Thoracic aorta (tissue), 2 donors: Measurements from ENCODE around the gene DLG4. TPM values are rescaled to one million over a fixed set of nuclear protein-coding genes. Genes with fewer than 3 reads are reported as not detected.

Source experiments
- ATAC-seq: fragments of 150-250 bp; one replicate; pipeline ENCODE4 v1.8.0; 2017; ENCODE audit warnings: low read depth; ENCODE audit not compliant: insufficient number of reproducible peaks, low FRiP score
- DNase-seq: peaks from one replicate; pipeline ENCODE4 v3.0.0-alpha.2; 2020; ENCODE audit warnings: low spot score
- H3K27ac ChIP-seq, 2 donors: fragments of 200-600 bp; sonication (generic); 1 replicate in 1 of 2; 2 replicates in 1 of 2; pipeline ENCODE4 v1.5.1; 2016; ENCODE audit warnings: mild to moderate bottlenecking in 2 of 2, moderate library complexity in 2 of 2
- H3K27me3 ChIP-seq: fragments of 200-600 bp; sonication (generic); replicated peaks from 2 replicates; pipeline ENCODE4 v1.6.0; 2016; ENCODE audit warnings: mild to moderate bottlenecking; ENCODE audit not compliant: insufficient read depth
- H3K36me3 ChIP-seq: fragments of 200-600 bp; sonication (generic); one replicate; pipeline ENCODE4 v1.5.1; 2016
- H3K4me1 ChIP-seq, 2 donors: fragments of 200-600 bp; sonication (generic); 1 replicate in 1 of 2; 2 replicates in 1 of 2; pipeline versions ENCODE4 v1.5.1 to v1.6.0; 2016; ENCODE audit warnings: low read depth in 2 of 2, mild to moderate bottlenecking in 1 of 2; ENCODE audit not compliant: control insufficient read depth in 1 of 2
- H3K4me3 ChIP-seq: fragments of 200-600 bp; sonication (generic); 2 replicates; pipeline ENCODE4 v1.5.1; 2016; ENCODE audit warnings: mild to moderate bottlenecking
- H3K9me3 ChIP-seq: fragments of 200-600 bp; sonication (generic); 2 replicates; pipeline ENCODE4 v1.5.1; 2016
- CTCF ChIP-seq: fragments of 200-600 bp; sonication (generic); IDR thresholded peaks from one replicate; pipeline ENCODE4 v1.5.1; 2019; ENCODE audit warnings: antibody characterized with exemption
- total RNA-seq, 2 donors: library from RNA; depleted of rRNA; stranded (reverse); fragments of >200 nt; gene quantifications; one replicate each; pipeline versions ENCODE4 v1.1.0 to v1.2.3, GENCODE V29; 2016

The DLG4 gene
- total RNA-seq, 2 donors from 2014 or later = 14.0 to 14.8 TPM

- peaks cover 11 to 25% of the 10 kb centered on the region in 2 donors for H3K4me1 ChIP-seq
- ATAC-seq (no peak), DNase-seq (no peak)
- no peak for TF ChIP-seq CTCF
- H3K36me3 ChIP-seq = peaks cover 26% of the 10 kb centered on the region
- peaks cover 12% of the 10 kb centered on the region for H3K27me3 ChIP-seq
- H3K27ac ChIP-seq = no peak overlapping the region
- no peaks in the 10 kb centered on the region for H3K9me3 ChIP-seq
- no peak overlapping the region for H3K4me3 ChIP-seq
These were observed 39.9 kb upstream of the DLG4 start for GRCh38 chr17:7259555-7259889.

- Histone ChIP-seq H3K27ac (no peak overlapping the region), H3K27me3 (peaks cover 12% of the 10 kb centered on the region), H3K4me1 (peaks cover 11 to 25% of the 10 kb centered on the region in 2 donors), H3K4me3 (no peak overlapping the region), H3K9me3 (no peaks in the 10 kb centered on the region), H3K36me3 (peaks cover 26% of the 10 kb centered on the region)
- no peak for DNase-seq
- no peak for ATAC-seq
- no peak for TF ChIP-seq CTCF
These were observed 39.3 kb upstream of the DLG4 start for GRCh38 chr17:7258731-7259554.

GRCh38 chr17:7256766-7257456, 37.3 kb upstream of the DLG4 start:
- peaks cover 4% of the 10 kb centered on the region for H3K27me3 ChIP-seq
- H3K27ac ChIP-seq = no peak overlapping the region
- DNase-seq (no peak), ATAC-seq (no peak)
- H3K36me3 ChIP-seq = peaks cover 26% of the 10 kb centered on the region
- H3K4me1 ChIP-seq = peaks cover 13 to 20% of the 10 kb centered on the region in 2 donors
- no peaks in the 10 kb centered on the region for H3K9me3 ChIP-seq
- TF ChIP-seq CTCF = no peak
- H3K4me3 ChIP-seq = no peak overlapping the region

- no peak overlapping the region for H3K4me3 ChIP-seq
- ATAC-seq (no peak), DNase-seq (no peak)
- H3K9me3 ChIP-seq = no peaks in the 10 kb centered on the region
- no peak for TF ChIP-seq CTCF
- H3K36me3 ChIP-seq = peaks cover 26% of the 10 kb centered on the region
- no peaks in the 10 kb centered on the region for H3K27me3 ChIP-seq
- H3K27ac ChIP-seq = no peak overlapping the region
- H3K4me1 ChIP-seq = peaks cover 15 to 26% of the 10 kb centered on the region in 2 donors
These were observed 34.9 kb upstream of the DLG4 start for GRCh38 chr17:7254511-7254910.

GRCh38 chr17:7253082-7253481, 33.4 kb upstream of the DLG4 start:
- H3K4me3 ChIP-seq = peak overlapping the region; percentile 98
- ATAC-seq (no peak), DNase-seq (no peak)
- no peak for TF ChIP-seq CTCF
- peak overlapping the region; percentile 99 for H3K27ac ChIP-seq
- peaks cover 18% of the 10 kb centered on the region for H3K36me3 ChIP-seq
- peaks cover 18 to 36% of the 10 kb centered on the region in 2 donors for H3K4me1 ChIP-seq
- no peaks in the 10 kb centered on the region for H3K27me3 ChIP-seq
- no peaks in the 10 kb centered on the region for H3K9me3 ChIP-seq
